Cerebellar cortex (tissue), 1 donor: ENCODE measurements around the gene VPS16.

ENCODE experiments used
- DNase-seq: peaks from one replicate; pipeline ENCODE4 v3.0.0-alpha.2; 2015; ENCODE audit warnings: low spot score

VPS16 gene

GRCh38 chr20:2900845-2901592, 60.5 kb downstream of the VPS16 start:
- DNase-seq = no peak

GRCh38 chr20:2902291-2902690, 61.7 kb downstream of the VPS16 start:
- no peak for DNase-seq

GRCh38 chr20:2902818-2903217, 62.3 kb downstream of the VPS16 start:
- no peak for DNase-seq

GRCh38 chr20:2903686-2904085, 63.1 kb downstream of the VPS16 start:
- DNase-seq = no peak

- no peak for DNase-seq
Measured at GRCh38 chr20:2907519-2907918, 67.0 kb downstream of the VPS16 start.

GRCh38 chr20:2909953-2910352, 69.4 kb downstream of the VPS16 start:
- DNase-seq = no peak

GRCh38 chr20:2911200-2911599, 70.7 kb downstream of the VPS16 start:
- no peak for DNase-seq

- DNase-seq = peak; percentile 42
Measured at GRCh38 chr20:2914160-2914559, 73.6 kb downstream of the VPS16 start.
